ENCODE measurements around the gene YTHDF1.
"Not testable (repeated sequence)": the region's sequence is repeated elsewhere in the genome, so short reads cannot be mapped to it uniquely, and the experiment has no call there.

The YTHDF1 gene

DNA sequence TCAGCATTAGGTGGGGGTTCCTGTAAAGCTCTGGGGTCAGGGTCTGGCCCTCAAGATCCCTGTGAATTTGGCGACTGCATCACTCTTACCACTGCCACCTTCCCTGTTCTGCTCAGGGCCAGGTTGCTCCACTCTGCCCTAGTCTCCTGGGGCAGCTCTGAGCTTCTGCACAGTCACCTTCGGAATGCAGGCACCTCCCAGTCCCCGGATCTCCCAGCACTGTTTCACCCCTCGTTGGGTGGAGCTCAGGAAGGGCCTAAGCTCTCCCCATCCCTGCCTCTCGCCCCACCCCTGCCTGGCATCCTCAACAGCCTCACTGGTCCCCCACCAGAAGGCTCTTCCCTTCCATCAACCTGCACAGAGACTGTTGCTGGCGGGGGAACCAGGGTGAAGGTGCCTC lies 46.2 kb downstream of the YTHDF1 start:
- DNase-seq (ENCODE audit: low spot score) = no peak

DNA sequence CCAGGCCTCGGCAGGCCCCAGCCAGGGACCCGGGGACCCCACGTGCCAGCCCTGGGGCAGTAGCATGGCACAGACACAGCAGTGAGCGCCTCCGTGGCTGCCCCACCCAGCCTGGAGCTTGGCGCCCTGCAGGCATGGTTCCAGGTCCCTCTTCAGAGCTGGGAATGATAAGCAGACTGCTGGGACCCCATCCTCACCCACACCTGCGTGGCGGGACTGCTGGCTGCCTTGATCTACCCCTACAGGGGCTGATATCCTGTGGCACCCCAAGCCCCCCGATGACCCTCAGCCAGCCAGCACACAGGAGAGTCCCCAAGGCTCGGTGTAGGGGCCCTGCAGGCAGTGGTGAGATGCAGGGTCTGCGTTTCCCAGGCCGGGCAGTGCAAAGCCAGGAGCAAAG lies 47.1 kb downstream of the YTHDF1 start:
- no peak for DNase-seq (ENCODE audit: low spot score)

DNA sequence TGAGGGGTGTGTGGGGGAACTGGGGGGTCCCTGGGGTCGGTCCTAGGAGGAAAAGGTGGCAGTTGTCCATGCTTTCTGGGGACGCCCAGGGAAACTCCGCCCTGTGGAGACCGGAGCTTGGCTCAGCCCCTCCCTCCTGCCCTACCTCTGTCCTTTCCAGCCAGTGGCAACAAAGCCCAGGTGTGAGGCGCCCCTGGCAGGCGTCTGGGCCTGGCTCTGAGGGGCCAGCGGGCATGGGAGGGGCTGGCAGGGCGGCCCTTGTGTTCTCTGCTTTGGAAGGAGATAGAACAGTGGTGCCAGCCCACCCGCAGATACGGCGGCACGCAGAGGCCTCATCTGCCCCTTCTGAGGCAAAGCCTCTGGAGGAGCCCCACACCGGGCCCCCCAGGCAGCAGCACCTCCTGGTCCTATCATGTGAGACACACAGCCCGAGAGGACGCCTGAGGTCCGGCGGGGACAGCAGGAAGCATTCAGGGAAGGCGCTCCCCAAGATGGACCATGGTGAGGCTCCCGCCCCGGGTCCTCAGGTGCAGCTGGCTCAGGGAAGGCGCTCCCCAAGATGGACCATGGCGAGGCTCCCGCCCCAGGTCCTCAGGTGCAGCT lies 47.9 kb downstream of the YTHDF1 start:
- no peak for DNase-seq (ENCODE audit: low spot score)

DNA sequence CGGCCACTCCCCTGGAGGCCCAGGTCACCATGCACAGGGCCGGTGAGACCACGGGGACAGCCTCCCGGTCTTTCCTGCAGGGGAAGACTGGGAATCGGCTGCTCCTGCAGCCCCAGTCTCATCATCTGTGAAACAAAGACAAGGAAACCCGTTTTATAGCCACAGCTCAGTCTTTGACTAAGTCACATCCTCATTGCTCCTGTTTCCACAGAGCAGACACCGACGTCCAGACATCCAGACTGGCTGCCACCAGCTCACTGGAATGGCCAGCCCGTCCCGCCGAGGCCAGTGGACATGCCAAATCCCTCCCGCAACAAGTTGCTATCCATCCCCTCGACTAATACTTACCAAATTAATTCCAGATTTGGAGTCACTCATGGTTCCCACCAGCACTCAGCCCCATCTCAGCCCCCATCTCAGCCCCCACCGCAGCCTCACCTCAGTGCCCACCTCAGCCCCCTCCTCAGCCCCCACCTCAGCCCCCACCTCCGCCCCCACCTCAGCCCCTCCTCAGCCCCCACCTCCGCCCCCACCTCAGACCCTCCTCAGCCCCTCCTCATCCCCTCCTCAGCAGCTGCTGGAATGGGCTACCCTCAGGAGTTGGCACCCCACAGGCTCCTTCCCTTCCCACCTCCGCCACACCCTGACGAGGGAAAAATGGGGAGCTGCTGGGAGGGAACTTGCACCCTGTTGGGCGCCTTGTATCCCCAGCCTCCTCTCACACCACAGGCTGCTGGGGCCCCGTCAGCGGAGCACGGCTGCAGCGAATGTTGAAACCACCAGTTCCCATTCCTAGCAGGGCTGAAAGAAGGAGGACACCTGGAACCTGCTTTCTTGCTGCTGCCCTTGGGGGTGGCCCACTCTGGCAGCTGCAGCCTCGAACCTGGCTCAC lies 48.7 kb downstream of the YTHDF1 start:
- no peak for DNase-seq (ENCODE audit: low spot score)

DNA sequence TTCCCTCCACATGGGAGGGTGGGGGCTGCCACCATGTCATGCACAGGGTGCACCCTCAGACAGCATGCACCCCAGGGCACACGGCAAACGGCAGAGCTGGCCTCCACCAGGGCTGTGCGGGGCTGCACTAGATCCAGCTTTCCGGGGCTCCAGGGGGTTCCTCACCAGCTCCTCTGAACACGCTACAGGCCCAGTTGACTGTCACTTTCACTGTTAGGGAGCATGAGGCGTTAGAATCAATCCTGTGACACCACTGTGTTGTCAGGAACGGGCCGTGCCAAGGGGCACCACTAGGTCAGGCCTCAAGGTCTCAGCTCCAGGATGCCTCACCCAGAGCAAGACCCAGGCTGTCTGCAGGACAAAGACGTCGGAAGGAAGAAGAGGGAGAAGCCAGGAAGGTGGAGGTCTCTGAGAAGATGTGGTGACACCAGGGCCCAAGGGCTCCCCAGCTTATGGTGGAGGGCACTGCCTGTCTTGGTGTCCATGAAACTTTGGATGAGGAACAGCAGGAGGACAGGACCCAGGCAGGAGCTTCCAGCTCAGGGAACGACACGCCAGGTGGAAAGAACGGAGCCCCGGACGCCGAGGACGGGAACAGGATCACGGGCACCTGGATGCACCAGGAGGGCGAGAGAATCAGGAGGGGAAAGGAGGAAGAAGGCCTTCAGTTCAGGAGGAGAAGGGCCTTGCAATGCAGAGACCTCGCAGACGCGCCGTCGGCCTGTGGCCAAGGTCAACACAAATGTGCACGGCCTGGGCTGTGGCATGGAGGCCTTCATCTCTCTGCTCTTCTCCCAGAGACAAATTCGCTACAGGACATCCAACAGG lies 49.5 kb downstream of the YTHDF1 start:
- no peak for DNase-seq (ENCODE audit: low spot score)

- DNase-seq (ENCODE audit: low spot score) = no peak
Observed at GRCh38 chr20:63165356-63166192, 50.4 kb downstream of the YTHDF1 start.

GRCh38 chr20:63164484-63165355 lies 51.2 kb downstream of the YTHDF1 start:
- no peak for DNase-seq (ENCODE audit: low spot score)

DNA sequence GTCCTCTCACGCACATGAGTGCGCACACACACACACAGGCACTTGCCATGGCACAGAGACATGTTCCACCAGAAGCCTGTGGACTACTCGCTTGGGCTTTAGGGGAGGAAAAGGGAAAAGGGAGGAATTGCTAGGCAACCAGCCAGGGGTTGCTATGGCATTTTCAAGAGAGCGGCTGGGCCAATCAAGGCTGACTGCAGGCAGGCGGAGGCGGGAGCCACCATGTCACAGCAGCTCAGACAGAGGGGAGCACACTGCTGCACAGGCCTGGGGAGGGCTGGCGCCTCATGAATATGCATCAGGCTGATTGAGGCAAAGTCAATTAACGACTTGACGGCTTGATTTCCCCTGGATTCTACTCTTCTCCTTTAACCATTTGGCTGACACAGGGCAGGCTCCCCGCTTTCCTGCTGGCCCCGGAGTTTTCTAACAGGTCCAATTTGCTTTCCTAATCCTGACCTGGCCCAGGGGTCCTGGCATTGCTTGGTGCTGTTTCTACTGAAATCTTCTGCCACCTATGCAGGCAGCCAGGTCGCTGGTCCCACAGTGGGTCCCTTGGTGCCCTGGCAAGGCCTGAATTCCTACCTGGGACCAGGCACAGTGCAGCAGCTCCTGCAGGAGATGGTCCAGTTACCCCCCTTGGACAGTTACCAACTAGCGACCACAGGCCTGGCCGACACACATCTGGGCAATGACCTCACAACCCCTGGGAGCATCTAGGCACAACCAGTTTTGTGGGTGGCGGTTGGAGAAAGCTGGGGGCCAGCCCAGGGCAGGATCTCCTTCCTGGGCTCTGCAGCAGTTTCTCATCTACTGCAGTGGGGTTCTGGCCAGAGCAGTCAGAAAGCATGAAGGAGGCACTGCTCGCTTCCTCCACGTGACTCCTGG lies 52.1 kb downstream of the YTHDF1 start:
- no peak for DNase-seq (ENCODE audit: low spot score)

DNA sequence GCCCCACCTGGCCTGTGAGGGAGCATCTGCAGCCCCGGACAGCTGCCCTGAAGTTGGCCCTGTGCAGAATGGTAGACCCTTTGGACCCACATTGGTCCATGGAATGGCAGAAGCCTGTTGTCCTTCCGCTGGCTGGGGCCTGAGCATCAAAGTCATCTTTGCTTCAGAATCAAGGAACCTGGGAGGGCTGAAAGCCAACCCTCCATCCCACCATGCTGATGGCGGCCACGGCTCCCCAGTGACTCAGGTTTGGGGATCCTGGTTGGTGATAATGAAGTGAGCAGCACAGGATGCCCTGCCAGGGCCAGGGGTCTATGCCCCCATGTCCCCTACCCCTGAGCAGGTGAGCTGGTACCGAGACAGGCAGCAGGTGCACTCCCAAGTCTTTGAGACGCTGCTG lies 52.8 kb downstream of the YTHDF1 start:
- no peak for DNase-seq (ENCODE audit: low spot score)

DNA sequence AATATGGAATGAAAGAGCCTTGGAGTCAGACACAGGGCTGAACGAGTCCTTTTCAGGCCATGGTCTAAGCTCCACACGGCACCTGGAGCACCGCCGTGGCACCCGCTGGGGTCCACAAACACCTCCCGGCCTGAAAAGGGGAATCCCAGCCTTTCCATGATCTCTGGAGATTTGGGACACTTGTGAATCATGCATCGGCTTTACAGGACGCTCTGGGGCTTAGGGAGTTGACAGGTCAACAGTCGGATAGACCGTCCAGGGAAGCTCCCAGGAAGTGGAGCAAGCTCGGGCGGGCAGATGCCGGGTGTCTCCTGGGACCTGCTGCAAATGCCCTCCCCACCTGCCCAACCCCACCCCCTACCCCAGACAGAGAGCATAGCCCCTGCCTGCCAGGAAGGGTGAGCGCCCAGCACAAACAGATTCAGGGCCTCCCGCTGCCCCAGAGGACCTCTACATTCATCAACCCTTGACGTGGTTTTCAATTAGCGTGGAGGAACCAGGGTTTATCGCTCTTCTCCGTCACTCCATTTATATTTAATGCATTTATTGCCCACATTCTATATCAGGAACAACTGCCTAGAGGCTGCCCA lies 53.6 kb downstream of the YTHDF1 start:
- DNase-seq (ENCODE audit: low spot score) = no peak

- no peak for DNase-seq (ENCODE audit: low spot score)
Observed at GRCh38 chr20:63161176-63161651, 54.7 kb downstream of the YTHDF1 start.

GRCh38 chr20:63160641-63161175 lies 55.2 kb downstream of the YTHDF1 start:
- DNase-seq (ENCODE audit: low spot score) = no peak

- DNase-seq (ENCODE audit: low spot score) = no peak
Observed at GRCh38 chr20:63159826-63160640, 55.9 kb downstream of the YTHDF1 start.

DNA sequence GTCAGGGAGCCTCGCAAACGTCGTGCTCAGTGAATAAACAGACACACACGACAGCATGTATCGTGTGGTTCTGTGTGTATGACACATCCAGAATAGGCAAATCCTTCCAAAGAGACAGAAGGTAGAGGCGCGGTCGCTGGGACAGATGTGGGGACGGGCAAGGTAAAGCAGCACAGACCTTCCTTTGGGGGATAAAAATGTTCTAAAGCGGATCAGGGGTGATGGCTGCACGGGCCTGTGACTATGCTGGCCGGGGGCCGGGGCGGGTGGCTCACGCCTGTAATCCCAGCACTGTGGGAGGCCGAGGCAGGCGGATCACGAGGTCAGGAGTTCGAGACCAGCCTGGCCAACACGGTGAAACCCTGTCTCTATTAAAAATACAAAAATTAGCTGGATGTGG lies 56.7 kb downstream of the YTHDF1 start:
- not testable (repeated sequence) for DNase-seq (ENCODE audit: low spot score)

DNA sequence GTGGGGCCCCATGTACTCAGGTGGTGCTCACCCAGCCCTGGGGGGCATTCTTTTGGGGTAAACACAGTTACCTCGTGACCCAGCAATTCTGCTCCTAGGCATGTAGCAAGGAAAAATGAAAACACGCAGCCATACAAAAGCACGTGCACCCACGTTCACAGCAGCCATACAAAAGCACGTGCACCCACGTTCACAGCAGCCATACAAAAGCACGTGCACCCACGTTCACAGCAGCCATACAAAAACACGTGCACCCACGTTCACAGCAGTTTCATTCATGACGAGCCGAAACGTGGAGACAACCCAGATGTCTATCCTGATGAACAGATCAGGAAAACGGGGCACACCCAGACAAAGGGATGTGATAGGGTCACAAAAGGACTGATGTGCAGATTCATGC lies 57.1 kb downstream of the YTHDF1 start:
- DNase-seq (ENCODE audit: low spot score) = no peak

DNA sequence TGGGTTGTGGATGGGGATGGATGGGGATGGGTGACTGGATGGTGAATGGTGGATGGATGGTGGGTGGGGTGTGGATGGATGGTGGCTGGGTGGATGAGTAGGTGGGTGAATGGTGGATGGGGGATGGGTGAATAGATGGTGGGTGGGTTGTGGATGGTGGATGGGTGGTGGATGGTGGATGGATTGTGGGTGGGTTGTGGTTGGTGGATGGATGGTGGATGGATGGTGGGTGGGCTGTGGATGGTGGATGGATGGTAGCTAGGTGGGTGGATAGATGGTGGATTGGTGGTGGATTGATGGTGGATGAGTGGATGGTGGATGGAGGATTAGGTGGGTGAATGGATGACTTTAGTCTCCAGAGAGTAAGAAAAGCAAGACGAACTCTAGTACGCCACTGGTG lies 57.6 kb downstream of the YTHDF1 start:
- no peak for DNase-seq (ENCODE audit: low spot score)

DNA sequence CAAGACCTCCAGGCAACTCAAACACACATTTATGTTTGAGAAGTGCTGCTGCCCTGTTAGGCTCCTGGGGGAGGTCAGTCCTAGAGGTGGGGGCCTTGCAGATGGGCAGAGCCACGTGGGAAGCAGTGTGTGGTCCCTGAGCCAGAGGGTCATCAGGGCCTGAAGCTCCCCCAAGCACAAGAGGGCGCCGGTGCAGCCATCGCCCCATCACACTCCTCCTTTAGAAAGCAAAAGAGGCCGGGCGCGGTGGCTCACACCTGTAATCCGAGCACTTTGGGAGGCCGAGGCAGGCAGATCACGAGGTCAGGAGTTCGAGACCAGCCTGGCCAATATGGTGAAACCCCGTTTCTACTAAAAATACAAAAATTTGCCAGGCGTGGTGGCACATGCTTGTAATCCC lies 58.5 kb downstream of the YTHDF1 start:
- DNase-seq (ENCODE audit: low spot score) = not testable (repeated sequence)

- no peak for DNase-seq (ENCODE audit: low spot score)
Observed at GRCh38 chr20:63156221-63156671, 59.7 kb downstream of the YTHDF1 start.
